ENCODE measurements around the gene SLC29A2. TPM values are rescaled to one million over a fixed set of nuclear protein-coding genes. Genes with fewer than 3 reads are reported as not detected.

Gene SLC29A2
- total and polyA plus RNA-seq, 2 of the 8 experiments (the other 6 are each of a cell fraction or from before 2014, with no cell fraction given), result 29.3 to 31.6 TPM

DNA sequence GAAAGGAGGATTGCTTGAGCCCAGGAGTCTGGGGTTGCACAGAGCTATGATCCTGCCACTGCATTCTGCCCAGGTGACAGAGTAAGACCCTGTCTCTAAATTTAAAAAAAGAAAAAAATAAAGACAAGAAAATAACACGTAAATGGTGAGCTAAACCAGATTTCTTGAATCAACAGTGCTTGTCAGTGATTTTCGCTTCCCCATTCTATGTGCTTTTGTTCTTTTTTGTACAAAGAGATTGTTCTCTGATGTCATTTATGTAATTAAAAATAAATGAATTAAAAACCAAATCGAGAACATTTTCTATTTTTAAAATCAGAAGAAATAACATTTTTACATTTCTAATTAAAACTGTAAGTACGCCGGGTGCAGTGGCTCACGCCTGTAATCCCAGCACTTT is 19.8 kb upstream of the SLC29A2 start (continued):
- no peak for TF ChIP-seq BACH1 (IDR thresholded peaks at IDR 0.05; ENCODE audit: low read length)
- no peak for TF ChIP-seq SRF (IDR thresholded peaks at IDR 0.05; ENCODE audit: low read depth, low read length)
- TF ChIP-seq CBX8 (IDR thresholded peaks at IDR 0.05; ENCODE audit: borderline replicate concordance, low read depth, low read length), result no peak
- TF ChIP-seq RAD21 (IDR thresholded peaks at IDR 0.05 in 1 of 2, conservative IDR thresholded peaks at IDR 0.05 in 1 of 2; ENCODE audit: low read depth in 2 of 2, low read length in 2 of 2), result no peak
